NCI-H510A (cell line): Measurements from ENCODE around the gene HSD3B7.

Experiments
- DNase-seq: peaks from one replicate; lab custom pipeline; 2025; lab: John Stamatoyannopoulos, UW

HSD3B7 gene

GRCh38 chr16:31023252-31023602 lies 38.2 kb downstream of the HSD3B7 start:
- DNase-seq = no peak

- no peak for DNase-seq
Observed at GRCh38 chr16:31023627-31024226, 38.7 kb downstream of the HSD3B7 start.

- no peak for DNase-seq
Observed at GRCh38 chr16:31025339-31025738, 40.3 kb downstream of the HSD3B7 start.

- DNase-seq = no peak
Observed at GRCh38 chr16:31029272-31029671, 44.3 kb downstream of the HSD3B7 start.

GRCh38 chr16:31031276-31031675 lies 46.3 kb downstream of the HSD3B7 start:
- DNase-seq = no peak

- peak; percentile 95 for DNase-seq
Observed at GRCh38 chr16:31032736-31033708, 48.0 kb downstream of the HSD3B7 start, which contains the start of gene STX4. TSS of gene STX4 (plus strand) at chr16:31033558. CDS start at chr16:31033806, 248 bp downstream.

GRCh38 chr16:31033709-31034492 lies 48.9 kb downstream of the HSD3B7 start:
- DNase-seq = peak; percentile 77

GRCh38 chr16:31036691-31037090 lies 51.7 kb downstream of the HSD3B7 start:
- DNase-seq = no peak
